HepG2 (cell line): ENCODE results near the gene ENO2. TPM values are rescaled to one million over a fixed set of nuclear protein-coding genes. Genes with fewer than 3 reads are reported as not detected.

Experiments used
- AKNA ChIP-seq: sonication (generic); formaldehyde crosslinking; IDR thresholded peaks from 2 replicates; pipeline ENCODE4 v1.4.0; 2020; ENCODE audit warnings: missing genetic modification reagents, borderline replicate concordance
- ARNTL ChIP-seq: sonication (generic); formaldehyde crosslinking; IDR thresholded peaks from 2 replicates; pipeline ENCODE4 v1.4.0; 2020; ENCODE audit warnings: mild to moderate bottlenecking, missing genetic modification reagents
- MYNN ChIP-seq: sonication (generic); formaldehyde crosslinking; IDR thresholded peaks from 2 replicates; pipeline ENCODE4 v1.4.0; 2020; ENCODE audit warnings: mild to moderate bottlenecking, low read depth, missing genetic modification reagents
- NRL ChIP-seq: sonication (generic); formaldehyde crosslinking; IDR thresholded peaks from 2 replicates; pipeline ENCODE4 v1.5.0; 2020; ENCODE audit warnings: missing genetic modification reagents, mild to moderate bottlenecking, moderate library complexity, borderline replicate concordance
- PTBP1 ChIP-seq: fragments of 200-400 bp; formaldehyde crosslinking; IDR thresholded peaks from 2 replicates; pipeline ENCODE4 v1.6.1; 2018; ENCODE audit warnings: low read length, low read depth; ENCODE audit not compliant: poor library complexity, severe bottlenecking
- SMAD1 ChIP-seq: sonication (generic); formaldehyde crosslinking; IDR thresholded peaks from 2 replicates; pipeline ENCODE4 v1.4.0; 2020; ENCODE audit warnings: missing genetic modification reagents, low read depth, mild to moderate bottlenecking, borderline replicate concordance
- SNAPC5 ChIP-seq: sonication (generic); formaldehyde crosslinking; IDR thresholded peaks from 2 replicates; pipeline ENCODE4 v1.8.1; 2023; ENCODE audit warnings: mild to moderate bottlenecking, missing genetic modification reagents, borderline replicate concordance
- SNRNP70 ChIP-seq: fragments of 200-400 bp; formaldehyde crosslinking; IDR thresholded peaks from 2 replicates; pipeline ENCODE4 v1.6.1; 2017; ENCODE audit warnings: mild to moderate bottlenecking, low read depth, low read length, moderate library complexity
- ZC3H4 ChIP-seq: sonication (generic); formaldehyde crosslinking; IDR thresholded peaks from 2 replicates; pipeline ENCODE4 v1.4.0; 2020; ENCODE audit warnings: missing genetic modification reagents, borderline replicate concordance
- ZNF33A ChIP-seq: sonication (generic); formaldehyde crosslinking; IDR thresholded peaks from 2 replicates; pipeline ENCODE4 v1.5.1; 2020; ENCODE audit warnings: missing genetic modification reagents, mild to moderate bottlenecking, moderate library complexity, borderline replicate concordance
- ZNF44 ChIP-seq: sonication (generic); formaldehyde crosslinking; IDR thresholded peaks from 2 replicates; pipeline ENCODE4 v1.5.1; 2020; ENCODE audit warnings: mild to moderate bottlenecking, missing genetic modification reagents
- ZNF616 ChIP-seq: sonication (generic); formaldehyde crosslinking; IDR thresholded peaks from 2 replicates; pipeline ENCODE4 v1.5.0; 2020; ENCODE audit warnings: low read depth, mild to moderate bottlenecking, missing genetic modification reagents
- ZSCAN12 ChIP-seq: sonication (generic); formaldehyde crosslinking; IDR thresholded peaks from 2 replicates; pipeline ENCODE4 v1.9.0; 2021; ENCODE audit warnings: mild to moderate bottlenecking, missing genetic modification reagents
- polyA plus RNA-seq, 8 experiments: library from polyadenylated mRNA; depleted of rRNA in 3 of 8; stranded (reverse) in 7 of 8; unstranded in 1 of 8; fragments of >200 nt; fragmentation: Illumina TruSeq in 4 of 8; extraction: Trizol in 4 of 8; gene quantifications; 2 replicates each; pipeline versions ENCODE4 v1.2.1 to v1.2.3, GENCODE V29; 2011 to 2016; ENCODE audit warnings: low read depth in 4 of 8, missing spikeins in 1 of 8, mixed read lengths in 1 of 8; ENCODE audit not compliant: insufficient read depth in 1 of 8
- total RNA-seq, 5 experiments: library from RNA; depleted of rRNA; stranded (reverse); fragments of >200 nt; fragmentation: Illumina TruSeq; extraction: Trizol; gene quantifications; 2 replicates each; pipeline ENCODE4 v1.2.3, GENCODE V29; 2016; ENCODE audit warnings: low read depth in 1 of 5
- TF ChIP-seq, protein P1 (sequence below): sonication (generic); formaldehyde crosslinking; IDR thresholded peaks from 2 replicates; pipeline ENCODE4 v1.5.0; 2020; ENCODE audit warnings: missing genetic modification reagents
- TF ChIP-seq, protein P2 (sequence below): fragments of 450-650 bp; IDR thresholded peaks from 2 replicates; pipeline ENCODE4 v1.6.1; 2017
- TF ChIP-seq, protein P3 (sequence below): sonication (generic); formaldehyde crosslinking; IDR thresholded peaks from 2 replicates; pipeline ENCODE4 v1.8.1; 2022; ENCODE audit warnings: mild to moderate bottlenecking, missing genetic modification reagents

ENO2 gene
- total and polyA plus RNA-seq, 2 of the 13 experiments (the other 11 are each of a cell fraction or from before 2014, with no cell fraction given), result 19.3 to 136 TPM

DNA sequence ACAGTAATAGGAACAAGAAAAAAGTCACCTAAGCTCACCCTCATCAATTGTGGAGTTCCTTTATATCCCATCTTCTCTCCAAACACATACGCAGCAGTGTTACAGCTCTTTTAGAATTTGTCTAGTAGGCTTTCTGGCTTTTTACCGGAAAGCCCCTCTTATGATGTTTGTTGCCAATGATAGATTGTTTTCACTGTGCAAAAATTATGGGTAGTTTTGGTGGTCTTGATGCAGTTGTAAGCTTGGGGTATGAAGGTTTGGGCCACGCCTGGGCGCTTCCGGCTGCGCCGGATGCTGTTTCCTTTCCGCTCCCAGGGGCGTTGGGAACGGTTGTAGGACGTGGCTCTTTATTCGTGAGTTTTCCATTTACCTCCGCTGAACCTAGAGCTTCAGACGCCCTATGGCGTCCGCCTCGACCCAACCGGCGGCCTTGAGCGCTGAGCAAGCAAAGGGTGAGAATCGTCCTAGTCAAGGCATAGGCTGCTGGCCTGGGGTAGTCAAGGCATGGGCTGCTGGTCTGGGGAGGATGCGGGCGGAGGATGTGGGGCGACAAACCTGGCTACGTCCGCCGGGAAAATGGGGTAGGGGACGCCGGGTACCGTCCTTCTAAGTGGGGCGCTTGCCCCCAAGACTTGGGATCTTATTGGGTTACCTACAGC is 29.5 kb downstream of the ENO2 start, which contains the start of the genes C12orf57 and RNU7-1 (continued):
- TF ChIP-seq AKNA (CRISPR knock-in tag), result no peak
- TF ChIP-seq SMAD1 (CRISPR knock-in tag), result no peak; the same call in 1 of the 2 replicates
- TF ChIP-seq, protein P1, sequence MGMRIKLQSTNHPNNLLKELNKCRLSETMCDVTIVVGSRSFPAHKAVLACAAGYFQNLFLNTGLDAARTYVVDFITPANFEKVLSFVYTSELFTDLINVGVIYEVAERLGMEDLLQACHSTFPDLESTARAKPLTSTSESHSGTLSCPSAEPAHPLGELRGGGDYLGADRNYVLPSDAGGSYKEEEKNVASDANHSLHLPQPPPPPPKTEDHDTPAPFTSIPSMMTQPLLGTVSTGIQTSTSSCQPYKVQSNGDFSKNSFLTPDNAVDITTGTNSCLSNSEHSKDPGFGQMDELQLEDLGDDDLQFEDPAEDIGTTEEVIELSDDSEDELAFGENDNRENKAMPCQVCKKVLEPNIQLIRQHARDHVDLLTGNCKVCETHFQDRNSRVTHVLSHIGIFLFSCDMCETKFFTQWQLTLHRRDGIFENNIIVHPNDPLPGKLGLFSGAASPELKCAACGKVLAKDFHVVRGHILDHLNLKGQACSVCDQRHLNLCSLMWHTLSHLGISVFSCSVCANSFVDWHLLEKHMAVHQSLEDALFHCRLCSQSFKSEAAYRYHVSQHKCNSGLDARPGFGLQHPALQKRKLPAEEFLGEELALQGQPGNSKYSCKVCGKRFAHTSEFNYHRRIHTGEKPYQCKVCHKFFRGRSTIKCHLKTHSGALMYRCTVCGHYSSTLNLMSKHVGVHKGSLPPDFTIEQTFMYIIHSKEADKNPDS (CRISPR knock-in tag), result peak; percentile 60; the same call in 1 of the 2 replicates
- TF ChIP-seq ZNF616, result no peak
- TF ChIP-seq ZNF33A (CRISPR knock-in tag), result 0 out of 2 replicates have a peak, but pooled peaks have one; percentile 80
- TF ChIP-seq MYNN, result no peak; the same call in 1 of the 2 replicates
- TF ChIP-seq NRL, result peak; percentile 32; the same call in 1 of the 2 replicates
- TF ChIP-seq ZSCAN12 (CRISPR knock-in tag), result peak; percentile 75; the same call in 1 of the 2 replicates
- no peak; the same call in 1 of the 2 replicates for TF ChIP-seq ZNF44
- TF ChIP-seq, protein P2, sequence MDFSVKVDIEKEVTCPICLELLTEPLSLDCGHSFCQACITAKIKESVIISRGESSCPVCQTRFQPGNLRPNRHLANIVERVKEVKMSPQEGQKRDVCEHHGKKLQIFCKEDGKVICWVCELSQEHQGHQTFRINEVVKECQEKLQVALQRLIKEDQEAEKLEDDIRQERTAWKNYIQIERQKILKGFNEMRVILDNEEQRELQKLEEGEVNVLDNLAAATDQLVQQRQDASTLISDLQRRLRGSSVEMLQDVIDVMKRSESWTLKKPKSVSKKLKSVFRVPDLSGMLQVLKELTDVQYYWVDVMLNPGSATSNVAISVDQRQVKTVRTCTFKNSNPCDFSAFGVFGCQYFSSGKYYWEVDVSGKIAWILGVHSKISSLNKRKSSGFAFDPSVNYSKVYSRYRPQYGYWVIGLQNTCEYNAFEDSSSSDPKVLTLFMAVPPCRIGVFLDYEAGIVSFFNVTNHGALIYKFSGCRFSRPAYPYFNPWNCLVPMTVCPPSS, result no peak
- TF ChIP-seq, protein P3, sequence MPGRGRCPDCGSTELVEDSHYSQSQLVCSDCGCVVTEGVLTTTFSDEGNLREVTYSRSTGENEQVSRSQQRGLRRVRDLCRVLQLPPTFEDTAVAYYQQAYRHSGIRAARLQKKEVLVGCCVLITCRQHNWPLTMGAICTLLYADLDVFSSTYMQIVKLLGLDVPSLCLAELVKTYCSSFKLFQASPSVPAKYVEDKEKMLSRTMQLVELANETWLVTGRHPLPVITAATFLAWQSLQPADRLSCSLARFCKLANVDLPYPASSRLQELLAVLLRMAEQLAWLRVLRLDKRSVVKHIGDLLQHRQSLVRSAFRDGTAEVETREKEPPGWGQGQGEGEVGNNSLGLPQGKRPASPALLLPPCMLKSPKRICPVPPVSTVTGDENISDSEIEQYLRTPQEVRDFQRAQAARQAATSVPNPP (CRISPR knock-in tag), result peak; percentile 22; the same call in 1 of the 2 replicates
- peak; percentile 100 for TF ChIP-seq SNAPC5 (CRISPR knock-in tag)
- TF ChIP-seq ZC3H4 (CRISPR knock-in tag), result peak; percentile 98
- TF ChIP-seq SNRNP70, result no peak
- TF ChIP-seq PTBP1, result peak; percentile 36
- peak; percentile 65 for TF ChIP-seq ARNTL (CRISPR knock-in tag)
